ENCODE measurements around the gene MAN1C1. TPM values are rescaled to one million over a fixed set of nuclear protein-coding genes. Genes with fewer than 3 reads are reported as not detected.
A peak's percentile ranks its signal among the peaks of the same experiment; 100 is the strongest.

MAN1C1 gene
- total RNA-seq, 4 donors from 2014 or later = 14.6 to 25.1 (median 17.5) TPM

GRCh38 chr1:25612421-25612820 is 4.2 kb upstream of the MAN1C1 start:
- peaks cover 0 to 17% (median 3%) of the 10 kb centered on the region in 4 donors for H3K4me1 ChIP-seq
- no peaks in the 10 kb centered on the region for H3K27me3 ChIP-seq
- WGBS, 2 donors = 87 to 88% methylated on average over 3 of the region's 3 CpGs
- TF ChIP-seq, protein P1, sequence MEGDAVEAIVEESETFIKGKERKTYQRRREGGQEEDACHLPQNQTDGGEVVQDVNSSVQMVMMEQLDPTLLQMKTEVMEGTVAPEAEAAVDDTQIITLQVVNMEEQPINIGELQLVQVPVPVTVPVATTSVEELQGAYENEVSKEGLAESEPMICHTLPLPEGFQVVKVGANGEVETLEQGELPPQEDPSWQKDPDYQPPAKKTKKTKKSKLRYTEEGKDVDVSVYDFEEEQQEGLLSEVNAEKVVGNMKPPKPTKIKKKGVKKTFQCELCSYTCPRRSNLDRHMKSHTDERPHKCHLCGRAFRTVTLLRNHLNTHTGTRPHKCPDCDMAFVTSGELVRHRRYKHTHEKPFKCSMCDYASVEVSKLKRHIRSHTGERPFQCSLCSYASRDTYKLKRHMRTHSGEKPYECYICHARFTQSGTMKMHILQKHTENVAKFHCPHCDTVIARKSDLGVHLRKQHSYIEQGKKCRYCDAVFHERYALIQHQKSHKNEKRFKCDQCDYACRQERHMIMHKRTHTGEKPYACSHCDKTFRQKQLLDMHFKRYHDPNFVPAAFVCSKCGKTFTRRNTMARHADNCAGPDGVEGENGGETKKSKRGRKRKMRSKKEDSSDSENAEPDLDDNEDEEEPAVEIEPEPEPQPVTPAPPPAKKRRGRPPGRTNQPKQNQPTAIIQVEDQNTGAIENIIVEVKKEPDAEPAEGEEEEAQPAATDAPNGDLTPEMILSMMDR (IDR thresholded peaks at IDR 0.05) = no peak
- TF ChIP-seq EP300 (IDR thresholded peaks at IDR 0.05) (no peak), POLR2A (IDR thresholded peaks at IDR 0.05) (no peak)
- no peak overlapping the region for H3K27ac ChIP-seq
- DNase-seq (ENCODE audit: low spot score in 2 of 2) = no peak
- H3K9me3 ChIP-seq = no peaks in the 10 kb centered on the region
- no peaks in the 10 kb centered on the region for H3K36me3 ChIP-seq
- no peak overlapping the region for H3K4me3 ChIP-seq

GRCh38 chr1:25613091-25613490 is 3.5 kb upstream of the MAN1C1 start:
- Histone ChIP-seq H3K27me3 (no peaks in the 10 kb centered on the region), H3K4me3 (no peak overlapping the region), H3K4me1 (peaks cover 0 to 24% (median 8%) of the 10 kb centered on the region in 4 donors), H3K9me3 (no peaks in the 10 kb centered on the region), H3K27ac (no peak overlapping the region), H3K36me3 (no peaks in the 10 kb centered on the region)
- WGBS, 2 donors = 90 to 97% methylated on average over 3 of the region's 3 CpGs
- TF ChIP-seq POLR2A (IDR thresholded peaks at IDR 0.05) (no peak), EP300 (IDR thresholded peaks at IDR 0.05) (no peak)
- TF ChIP-seq, protein P1 (IDR thresholded peaks at IDR 0.05) = no peak
- DNase-seq (ENCODE audit: low spot score in 2 of 2) = no peak

- 76 to 80% methylated on average over 4 of the region's 4 CpGs for WGBS, 2 donors
- no peak for TF ChIP-seq POLR2A (IDR thresholded peaks at IDR 0.05)
Observed at GRCh38 chr1:25614501-25615171, 2.0 kb upstream of the MAN1C1 start.

DNA sequence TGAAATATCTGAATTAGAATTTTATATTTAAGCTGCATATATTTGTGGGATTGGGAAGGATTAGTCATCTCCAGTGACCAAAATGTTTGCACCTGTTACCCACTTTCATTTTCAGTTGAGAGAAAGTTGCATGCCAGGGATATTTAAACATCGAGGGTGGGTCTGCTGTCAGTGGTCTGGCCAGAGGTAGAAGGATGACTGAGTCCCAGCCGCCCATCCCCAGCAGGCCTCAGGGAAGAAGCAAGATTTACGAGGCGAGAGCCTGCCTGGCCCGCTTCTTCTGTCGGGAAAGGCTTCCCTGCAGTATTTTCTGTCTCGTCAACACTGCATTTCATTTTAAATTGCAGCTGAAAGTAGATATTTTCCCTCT is 1.4 kb upstream of the MAN1C1 start:
- 51 to 68% methylated on average over 7 of the region's 7 CpGs for WGBS, 2 donors
- H3K4me1 ChIP-seq = peaks cover 0 to 41% (median 20%) of the 10 kb centered on the region in 4 donors

More at GRCh38 chr1:25614501-25615171, 2.0 kb upstream of the MAN1C1 start:
- no peaks in the 10 kb centered on the region for H3K36me3 ChIP-seq
- H3K27ac ChIP-seq = no peak overlapping the region
- DNase-seq (ENCODE audit: low spot score in 2 of 2) = no peak
- H3K4me1 ChIP-seq = peaks cover 0 to 36% (median 20%) of the 10 kb centered on the region in 4 donors
- no peaks in the 10 kb centered on the region for H3K27me3 ChIP-seq
- no peaks in the 10 kb centered on the region for H3K9me3 ChIP-seq
- no peak overlapping the region for H3K4me3 ChIP-seq

GRCh38 chr1:25615563-25616094 is 962 bp upstream of the MAN1C1 start:
- H3K9me3 ChIP-seq = no peaks in the 10 kb centered on the region
- DNase-seq (ENCODE audit: low spot score in 2 of 2) = no peak
- TF ChIP-seq POLR2A (IDR thresholded peaks at IDR 0.05) = no peak
- no peak for TF ChIP-seq EP300 (IDR thresholded peaks at IDR 0.05)
- peak overlapping the region; percentile 45 to 85 (median 70) for H3K4me3 ChIP-seq
- no peaks in the 10 kb centered on the region for H3K27me3 ChIP-seq
- H3K36me3 ChIP-seq = no peaks in the 10 kb centered on the region
- 10 to 15% methylated on average over 11 to 12 of the region's 12 CpGs for WGBS, 2 donors
- peak overlapping the region; percentile 69 to 90 (median 82) for H3K27ac ChIP-seq
- H3K4me1 ChIP-seq = peaks cover 0 to 46% (median 20%) of the 10 kb centered on the region in 4 donors

More for the DNA sequence above, 1.4 kb upstream of the MAN1C1 start:
- H3K27me3 ChIP-seq = no peaks in the 10 kb centered on the region
- H3K36me3 ChIP-seq = no peaks in the 10 kb centered on the region
- peak overlapping the region in 1 of 4 donors; percentile 15 for H3K27ac ChIP-seq
- TF ChIP-seq POLR2A (IDR thresholded peaks at IDR 0.05) (no peak), EP300 (IDR thresholded peaks at IDR 0.05) (no peak)
- TF ChIP-seq, protein P1 (IDR thresholded peaks at IDR 0.05) = no peak
- H3K4me3 ChIP-seq = no peak overlapping the region
- no peak for DNase-seq (ENCODE audit: low spot score in 2 of 2)
- no peaks in the 10 kb centered on the region for H3K9me3 ChIP-seq

- Histone ChIP-seq H3K4me3 (peak overlapping the region; percentile 61 to 89 (median 82)), H3K27ac (peak overlapping the region; percentile 67 to 88 (median 74)), H3K36me3 (no peaks in the 10 kb centered on the region), H3K4me1 (peaks cover 0 to 53% (median 22%) of the 10 kb centered on the region in 4 donors), H3K27me3 (no peaks in the 10 kb centered on the region), H3K9me3 (no peaks in the 10 kb centered on the region)
- WGBS, 2 donors = 0% methylated on average over 6 to 37 of the region's 94 CpGs
- DNase-seq (ENCODE audit: low spot score in 2 of 2) = no peak
- TF ChIP-seq POLR2A (IDR thresholded peaks at IDR 0.05) (no peak), EP300 (IDR thresholded peaks at IDR 0.05) (no peak)
- TF ChIP-seq, protein P1 (IDR thresholded peaks at IDR 0.05) = no peak
Observed at GRCh38 chr1:25616987-25617624, 515 bp downstream of the MAN1C1 start.
